ENCODE results near the gene TFPI. TPM values are rescaled to one million over a fixed set of nuclear protein-coding genes. Genes with fewer than 3 reads are reported as not detected.
"Not testable (repeated sequence)": the region's sequence is repeated elsewhere in the genome, so short reads cannot be mapped to it uniquely, and the experiment has no call there.

The TFPI gene
- total RNA-seq, 2 donors from 2014 or later = 0.05 to 0.19 TPM

GRCh38 chr2:187516630-187517510, 37.4 kb downstream of the TFPI start:
- H3K27me3 Mint-ChIP-seq (ENCODE audit: low read depth); H3K4me1 Mint-ChIP-seq (ENCODE audit: low read depth); H3K9me3 Mint-ChIP-seq; H3K4me3 Mint-ChIP-seq; H3K36me3 Mint-ChIP-seq (ENCODE audit: insufficient read depth in 2 of 2); ATAC-seq (replicated peaks in 1 of 2); H3K27ac Mint-ChIP-seq; DNase-seq: not testable (repeated sequence)

DNA sequence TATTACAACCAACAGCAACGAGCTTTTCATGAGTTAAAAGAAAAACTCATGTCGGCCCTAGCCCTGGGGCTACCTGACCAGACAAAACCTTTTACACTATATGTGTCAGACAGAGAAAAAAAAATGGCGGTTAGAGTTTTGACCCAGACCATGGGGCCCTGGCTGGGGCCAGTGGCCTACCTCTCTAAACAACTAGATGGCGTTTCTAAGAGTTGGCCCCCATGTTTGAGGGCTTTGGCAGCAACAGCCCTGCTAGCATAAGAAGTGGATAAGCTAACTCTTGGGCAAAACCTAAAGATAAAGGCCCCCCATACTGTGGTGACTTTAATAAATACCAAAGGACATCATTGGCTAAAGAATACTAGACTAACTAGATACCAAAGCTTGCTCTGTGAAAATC, 39.3 kb downstream of the TFPI start:
- Mint-ChIP-seq H3K4me3 (no peak overlapping the region), H3K36me3 (ENCODE audit: insufficient read depth in 2 of 2) (peaks cover 0 to 4% of the 10 kb centered on the region in 2 donors), H3K9me3 (peaks cover 6 to 10% of the 10 kb centered on the region in 2 donors), H3K4me1 (ENCODE audit: low read depth) (peaks cover 15% of the 10 kb centered on the region), H3K27ac (no peak overlapping the region), H3K27me3 (ENCODE audit: low read depth) (peaks cover 2% of the 10 kb centered on the region)
- DNase-seq = no peak
- ATAC-seq (replicated peaks in 1 of 2) = no peak

- not testable (repeated sequence) for ATAC-seq (replicated peaks in 1 of 2); DNase-seq; H3K9me3 Mint-ChIP-seq; H3K36me3 Mint-ChIP-seq (ENCODE audit: insufficient read depth in 2 of 2); H3K27ac Mint-ChIP-seq; H3K4me3 Mint-ChIP-seq; H3K27me3 Mint-ChIP-seq (ENCODE audit: low read depth)
- H3K4me1 Mint-ChIP-seq (ENCODE audit: low read depth) = peaks cover 21% of the 10 kb centered on the region
Observed at GRCh38 chr2:187514235-187514829, 39.9 kb downstream of the TFPI start.

DNA sequence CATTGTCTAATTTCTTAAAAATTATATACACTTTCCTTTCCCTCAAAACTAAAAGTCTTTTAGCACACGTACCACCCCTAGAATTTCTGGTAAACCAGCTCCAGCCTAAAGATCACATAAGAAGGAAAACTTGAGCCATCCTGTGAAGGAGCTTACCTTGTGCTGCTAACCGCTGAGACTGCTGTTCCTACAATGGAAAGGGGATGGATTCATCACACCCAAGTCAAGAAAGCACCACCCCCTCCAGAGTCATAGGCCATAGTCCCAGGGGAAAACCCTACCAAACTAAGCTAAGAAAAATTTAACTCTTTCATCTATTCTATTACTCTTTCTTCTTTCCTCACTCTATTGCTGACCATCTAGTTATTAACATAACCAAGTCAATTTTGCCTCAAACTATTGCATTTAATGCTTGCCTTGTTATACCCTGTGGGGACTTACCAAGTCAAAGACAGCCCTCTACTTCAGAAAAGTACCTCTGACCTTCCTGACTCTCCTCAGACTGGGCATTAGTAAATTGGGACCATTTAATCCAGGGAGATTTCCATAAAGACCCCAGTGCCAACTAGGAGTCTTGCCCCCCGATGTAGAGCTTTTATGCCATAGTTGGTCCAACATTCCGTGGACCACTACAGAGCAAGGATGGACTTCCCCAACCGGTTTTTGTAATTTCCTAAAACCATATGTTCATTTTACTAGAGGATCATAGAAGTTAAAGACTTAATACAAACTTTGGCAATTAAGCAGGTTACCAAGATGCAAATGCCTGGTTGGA, 40.6 kb downstream of the TFPI start:
- not testable (repeated sequence) for H3K27ac Mint-ChIP-seq

DNA sequence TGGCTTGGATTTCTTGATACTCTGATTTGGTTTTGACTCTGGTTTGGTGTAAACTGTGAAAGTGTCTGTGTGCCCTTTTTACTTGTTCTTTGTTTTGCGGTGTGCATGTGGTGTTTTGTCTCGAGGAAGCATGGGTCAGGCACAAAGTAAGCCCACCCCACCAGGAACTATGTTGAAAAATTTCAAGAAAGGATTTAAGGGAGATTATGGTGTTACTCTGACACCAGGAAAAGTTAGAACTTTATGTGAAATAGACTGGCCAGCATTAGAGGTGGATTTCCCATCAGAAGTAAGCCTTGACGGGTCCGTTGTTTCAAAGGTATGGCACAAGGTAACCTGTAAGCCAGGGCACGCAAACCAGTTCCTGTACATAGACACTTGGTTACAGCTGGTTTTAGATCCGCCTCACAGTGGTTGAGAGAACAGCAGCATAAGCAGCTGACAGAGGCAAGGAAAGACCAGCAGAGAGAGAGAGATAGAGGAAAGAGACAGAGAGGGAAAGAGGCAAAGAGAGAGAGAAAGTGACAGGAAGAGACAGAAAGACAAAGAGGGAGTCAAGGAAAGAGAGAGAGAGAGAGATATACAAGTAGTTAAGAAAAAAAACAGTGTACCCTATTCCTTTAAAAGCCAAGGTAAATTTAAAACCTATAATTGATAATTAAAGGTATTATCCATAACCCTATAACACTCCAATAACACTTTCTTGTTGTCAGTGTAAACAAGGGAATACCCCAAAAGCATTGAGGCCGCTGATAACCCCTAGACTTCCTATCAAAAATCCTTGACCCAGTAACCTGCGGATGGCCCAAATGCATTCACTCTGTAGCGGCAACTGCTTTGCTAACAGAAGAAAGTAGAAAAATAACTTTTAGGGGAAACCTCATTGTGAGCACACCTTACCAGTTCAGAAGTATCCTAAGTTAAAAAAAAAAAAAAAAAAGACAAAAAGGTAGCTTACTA, 42.6 kb downstream of the TFPI start:
- H3K36me3 Mint-ChIP-seq (ENCODE audit: insufficient read depth in 2 of 2) = peaks cover 0 to 2% of the 10 kb centered on the region in 2 donors
- H3K4me3 Mint-ChIP-seq = no peak overlapping the region
- peaks cover 21% of the 10 kb centered on the region for H3K4me1 Mint-ChIP-seq (ENCODE audit: low read depth)
- H3K9me3 Mint-ChIP-seq = peaks cover 0 to under 1% of the 10 kb centered on the region in 2 donors
- H3K27me3 Mint-ChIP-seq (ENCODE audit: low read depth) = peaks cover 7% of the 10 kb centered on the region
- DNase-seq (no peak), ATAC-seq (replicated peaks in 1 of 2) (no peak)
- no peak overlapping the region for H3K27ac Mint-ChIP-seq

More for the DNA sequence above, 40.6 kb downstream of the TFPI start:
- not testable (repeated sequence) for ATAC-seq (replicated peaks in 1 of 2); H3K9me3 Mint-ChIP-seq; H3K27me3 Mint-ChIP-seq (ENCODE audit: low read depth); H3K36me3 Mint-ChIP-seq (ENCODE audit: insufficient read depth in 2 of 2); H3K4me3 Mint-ChIP-seq; DNase-seq
- peaks cover 21% of the 10 kb centered on the region for H3K4me1 Mint-ChIP-seq (ENCODE audit: low read depth)

DNA sequence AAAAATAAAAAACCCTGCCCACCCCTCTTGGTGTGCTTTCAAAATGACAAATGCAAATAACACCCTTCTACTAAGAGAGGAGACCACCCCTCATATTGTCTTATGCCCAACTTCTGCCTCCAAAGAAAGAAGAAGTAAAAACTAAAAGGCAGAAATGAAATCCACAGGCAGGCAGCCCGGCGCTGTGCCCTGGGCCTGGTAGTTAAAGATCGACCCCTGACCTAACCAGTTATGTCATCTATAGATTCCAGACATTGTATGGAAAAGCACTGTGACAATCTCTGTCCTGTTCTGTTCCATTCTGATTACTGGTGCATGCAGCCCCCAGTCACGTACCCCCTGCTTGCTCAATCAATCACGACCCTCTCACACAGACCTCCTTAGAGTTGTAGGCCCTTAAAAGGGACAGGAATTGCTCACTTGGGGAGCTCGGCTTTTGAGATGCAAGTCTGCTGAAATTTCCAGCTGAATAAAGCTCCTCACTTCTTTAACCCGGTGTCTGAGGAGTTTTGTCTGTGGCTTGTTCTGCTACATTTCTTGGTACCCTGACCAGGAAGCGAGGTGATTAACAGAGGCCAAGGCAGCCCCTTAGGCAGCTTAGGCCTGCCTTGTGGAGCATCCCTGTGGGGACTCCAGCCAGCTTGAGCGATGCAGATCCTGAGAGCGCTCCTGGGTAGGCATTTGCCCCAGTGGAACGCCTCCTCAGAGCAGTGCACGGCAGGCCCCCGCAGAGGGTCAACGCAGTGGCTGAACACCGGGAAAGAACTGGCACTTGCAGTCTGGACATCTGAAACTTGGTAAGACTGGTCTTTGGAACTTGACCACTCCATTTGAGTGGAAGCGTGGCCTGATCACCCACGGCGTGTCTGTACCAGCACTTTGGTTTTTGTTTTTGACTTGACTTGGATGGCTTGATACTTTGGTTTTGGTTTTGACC, 43.5 kb downstream of the TFPI start:
- not testable (repeated sequence) for H3K27ac Mint-ChIP-seq; H3K4me3 Mint-ChIP-seq; H3K36me3 Mint-ChIP-seq (ENCODE audit: insufficient read depth in 2 of 2); H3K9me3 Mint-ChIP-seq; H3K27me3 Mint-ChIP-seq (ENCODE audit: low read depth); ATAC-seq (replicated peaks in 1 of 2); DNase-seq
- peaks cover 21% of the 10 kb centered on the region for H3K4me1 Mint-ChIP-seq (ENCODE audit: low read depth)

GRCh38 chr2:187509667-187510417, 44.4 kb downstream of the TFPI start:
- Mint-ChIP-seq H3K27me3 (ENCODE audit: low read depth) (peaks cover 7% of the 10 kb centered on the region), H3K4me1 (ENCODE audit: low read depth) (peaks cover 21% of the 10 kb centered on the region), H3K36me3 (ENCODE audit: insufficient read depth in 2 of 2) (peaks cover 0 to 2% of the 10 kb centered on the region in 2 donors), H3K27ac (no peak overlapping the region), H3K9me3 (no peaks in the 10 kb centered on the region), H3K4me3 (no peak overlapping the region)
- peak in 1 of 2 donors; percentile 32 for ATAC-seq (replicated peaks in 1 of 2)
- no peak for DNase-seq

- H3K4me1 Mint-ChIP-seq (ENCODE audit: low read depth) = peaks cover 27% of the 10 kb centered on the region
- no peak for ATAC-seq (replicated peaks in 1 of 2)
- DNase-seq = no peak
- H3K9me3 Mint-ChIP-seq = no peaks in the 10 kb centered on the region
- peaks cover 0 to 2% of the 10 kb centered on the region in 2 donors for H3K36me3 Mint-ChIP-seq (ENCODE audit: insufficient read depth in 2 of 2)
- peaks cover 14% of the 10 kb centered on the region for H3K27me3 Mint-ChIP-seq (ENCODE audit: low read depth)
- H3K4me3 Mint-ChIP-seq = no peak overlapping the region
- H3K27ac Mint-ChIP-seq = no peak overlapping the region
Observed at GRCh38 chr2:187506416-187506815, 47.8 kb downstream of the TFPI start.

DNA sequence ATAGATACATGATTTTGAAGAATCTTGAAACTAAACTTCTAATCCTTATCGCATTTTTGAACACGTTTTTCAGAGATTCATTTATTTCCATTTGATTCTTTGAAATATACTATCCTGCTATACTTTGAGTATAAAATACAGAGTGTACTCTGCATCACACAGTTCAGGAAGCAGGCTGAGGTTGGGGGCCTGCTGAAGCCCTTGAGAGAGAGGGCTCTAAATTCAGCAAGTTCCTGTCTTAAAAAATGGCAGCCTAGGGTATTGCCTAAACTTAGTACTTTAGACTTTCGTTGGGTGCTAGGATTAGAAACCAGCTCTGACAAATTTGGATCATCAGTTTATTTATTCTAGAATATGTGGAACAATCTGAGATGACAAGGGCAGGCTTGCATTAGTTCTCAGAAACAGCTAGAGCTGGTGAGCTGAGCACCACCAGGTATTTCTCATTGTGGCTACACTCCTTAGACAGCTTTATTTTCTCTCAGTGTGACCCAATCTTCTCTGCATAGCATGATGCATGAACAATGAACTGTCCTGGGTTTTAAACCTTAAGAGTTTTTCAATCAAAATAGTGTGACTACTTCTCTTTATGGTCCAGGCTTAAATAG, 49.1 kb downstream of the TFPI start:
- ATAC-seq (replicated peaks in 1 of 2) (no peak), DNase-seq (no peak)
- Mint-ChIP-seq H3K27ac (no peak overlapping the region), H3K4me3 (no peak overlapping the region), H3K4me1 (ENCODE audit: low read depth) (peaks cover 14% of the 10 kb centered on the region), H3K9me3 (no peaks in the 10 kb centered on the region), H3K27me3 (ENCODE audit: low read depth) (peaks cover 14% of the 10 kb centered on the region), H3K36me3 (ENCODE audit: insufficient read depth in 2 of 2) (peaks cover 0 to 2% of the 10 kb centered on the region in 2 donors)

DNA sequence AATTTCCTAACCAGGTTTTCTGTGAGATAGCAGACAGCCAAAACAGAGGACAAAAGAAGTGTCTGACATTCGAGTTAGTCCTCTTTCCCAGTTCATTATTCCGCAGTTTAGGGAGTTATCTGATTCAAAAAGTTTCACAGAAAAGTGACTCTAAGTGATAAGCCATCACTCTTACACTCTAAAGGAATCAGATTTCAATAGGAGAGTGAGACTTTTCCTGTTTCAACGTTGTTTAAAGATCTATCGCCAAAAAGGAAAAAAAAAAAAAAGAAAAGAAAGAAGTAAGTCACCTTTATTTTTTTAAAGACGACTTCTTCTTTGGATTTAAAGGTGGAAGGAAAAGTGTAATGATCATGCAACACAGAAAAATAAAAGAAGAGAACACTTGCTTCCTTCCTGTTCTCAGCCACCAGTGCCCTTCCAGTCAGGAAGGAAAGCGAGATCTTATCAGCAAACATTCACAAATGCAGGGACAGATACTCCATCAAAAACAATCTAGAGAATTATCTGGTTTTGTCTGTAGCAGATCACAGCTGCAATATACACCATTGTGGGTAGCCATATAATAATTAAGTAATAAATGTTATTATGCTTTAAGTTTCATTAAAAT, 49.8 kb downstream of the TFPI start:
- no peak for DNase-seq
- Mint-ChIP-seq H3K36me3 (ENCODE audit: insufficient read depth in 2 of 2) (no peaks in the 10 kb centered on the region), H3K27ac (no peak overlapping the region), H3K4me1 (ENCODE audit: low read depth) (peaks cover 7% of the 10 kb centered on the region), H3K27me3 (ENCODE audit: low read depth) (peaks cover 7% of the 10 kb centered on the region), H3K4me3 (no peak overlapping the region), H3K9me3 (no peaks in the 10 kb centered on the region)
- ATAC-seq (replicated peaks in 1 of 2) = no peak

Measured in activated T-cell treated with anti-CD3 and anti-CD28 coated beads, Interleukin-2, amount 50 U/mL, for 72 hours (primary cell).